Epithelial cell of prostate (primary cell): ENCODE data around the gene ITCH.
"Not testable (repeated sequence)": the region's sequence is repeated elsewhere in the genome, so short reads cannot be mapped to it uniquely, and the experiment has no call there.

ENCODE experiments used
- DNase-seq: peaks from one replicate; pipeline ENCODE4 v3.0.0-alpha.2; 2011; ENCODE audit warnings: low read depth, low spot score
- H3K27ac ChIP-seq: fragments of 450-650 bp; 2 replicates; pipeline ENCODE4 v1.5.1; 2017; ENCODE audit warnings: mild to moderate bottlenecking

Gene ITCH

GRCh38 chr20:34405942-34406341, 42.9 kb downstream of the ITCH start:
- DNase-seq, H3K27ac ChIP-seq: not testable (repeated sequence)

GRCh38 chr20:34407962-34408474, 44.9 kb downstream of the ITCH start:
- DNase-seq, result no peak
- H3K27ac ChIP-seq, result no peak overlapping the region

DNA sequence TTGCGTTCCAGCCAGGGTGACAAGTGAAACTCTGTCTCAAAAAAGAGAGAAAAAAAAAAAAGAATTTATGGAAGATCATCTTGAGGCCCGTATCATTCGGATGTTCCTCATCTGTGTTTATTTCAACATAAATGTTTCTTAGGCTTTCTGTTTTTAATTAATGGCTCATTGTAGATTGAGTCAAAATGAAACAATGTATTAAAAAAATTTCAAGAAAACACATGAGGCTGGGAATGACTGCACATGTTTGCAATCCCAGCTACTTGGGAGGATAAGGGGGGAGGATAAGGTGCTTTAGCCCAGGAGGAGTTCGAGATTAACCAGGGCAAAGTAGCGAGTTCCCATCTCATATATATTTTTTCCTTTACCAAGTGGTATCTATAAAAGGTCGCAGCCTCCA, 47.3 kb downstream of the ITCH start:
- no peak for DNase-seq

DNA sequence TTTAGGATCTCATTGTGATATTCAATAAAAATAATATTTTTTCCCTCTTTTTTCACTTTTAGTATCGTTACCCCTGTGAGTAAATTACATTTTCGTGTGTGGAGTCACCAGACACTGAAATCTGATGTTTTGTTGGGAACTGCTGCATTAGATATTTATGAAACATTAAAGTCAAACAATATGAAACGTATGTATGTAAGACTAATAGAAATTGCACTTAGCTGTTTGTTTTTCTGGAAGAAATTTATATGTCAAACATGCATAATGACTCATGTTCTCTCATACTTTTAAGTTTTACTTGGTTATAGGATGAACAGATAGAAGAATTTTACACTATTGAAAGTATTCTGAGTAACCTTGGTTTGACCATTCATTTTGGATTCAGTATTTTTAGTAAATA, 49.4 kb downstream of the ITCH start:
- H3K27ac ChIP-seq, result peak overlapping the region; percentile 0
- no peak for DNase-seq

More for the DNA sequence above, 47.3 kb downstream of the ITCH start:
- H3K27ac ChIP-seq, result no peak overlapping the region

DNA sequence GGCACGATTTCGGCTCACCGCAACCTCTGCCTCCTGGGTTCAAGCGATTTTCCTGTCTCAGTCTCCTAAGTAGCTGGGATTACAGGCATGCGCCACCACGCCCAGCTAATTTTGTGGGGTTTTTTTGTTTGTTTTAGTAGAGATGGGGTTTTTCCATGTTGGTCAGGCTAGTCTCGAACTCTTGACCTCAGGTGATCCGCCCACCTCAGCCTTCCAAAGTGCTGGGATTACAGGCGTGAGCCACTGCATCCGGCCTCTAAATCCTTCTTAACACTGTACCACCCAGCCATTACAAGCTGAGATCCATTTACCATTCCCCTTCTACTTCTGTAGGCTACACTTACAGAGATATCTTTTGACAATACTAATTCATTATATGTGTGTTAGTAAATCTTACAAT, 51.5 kb downstream of the ITCH start:
- peak overlapping the region; percentile 62 for H3K27ac ChIP-seq
- DNase-seq, result not testable (repeated sequence)

DNA sequence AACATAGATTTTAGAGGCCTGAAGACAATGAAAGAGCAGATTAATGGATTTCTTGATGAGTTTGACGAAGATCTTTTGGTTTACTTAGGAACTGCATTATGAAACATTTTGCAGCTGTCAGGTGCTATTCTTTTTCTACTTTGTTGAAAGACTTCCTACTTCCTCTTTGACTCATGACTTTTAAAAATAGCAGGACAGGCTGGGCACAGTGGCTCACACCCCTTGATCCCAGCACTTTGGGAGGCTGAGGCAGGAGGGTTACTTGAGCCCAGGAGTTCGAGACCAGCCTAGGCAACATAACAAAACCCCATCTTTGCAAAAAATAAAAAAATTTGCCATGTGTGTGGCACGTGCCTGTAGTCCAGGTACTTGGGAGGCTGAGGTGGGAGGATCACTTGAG, 52.0 kb downstream of the ITCH start:
- peak overlapping the region; percentile 62 for H3K27ac ChIP-seq
- peak; percentile 8 for DNase-seq

DNA sequence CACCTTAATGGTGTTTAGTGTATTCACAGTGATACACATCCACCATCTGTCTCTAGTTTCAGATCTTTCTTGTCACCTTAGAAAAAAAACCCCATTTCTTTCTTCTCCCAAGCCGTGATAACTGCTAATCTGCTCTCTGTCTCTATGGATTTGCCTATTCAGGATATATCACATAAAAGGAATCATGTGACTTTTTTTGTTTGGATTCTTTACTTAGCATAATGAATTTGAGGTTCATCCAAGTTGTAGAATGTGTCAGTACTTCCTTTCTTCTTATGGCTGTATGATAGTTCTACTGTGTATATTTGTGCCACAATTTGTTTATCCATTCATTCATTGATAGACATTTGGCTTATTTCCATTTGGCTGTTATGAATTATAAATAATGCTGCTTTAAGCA, 57.1 kb downstream of the ITCH start:
- no peak overlapping the region for H3K27ac ChIP-seq
- no peak for DNase-seq

- H3K27ac ChIP-seq, result no peak overlapping the region
- DNase-seq, result no peak
Observed at GRCh38 chr20:34420975-34421374, 57.9 kb downstream of the ITCH start.

DNA sequence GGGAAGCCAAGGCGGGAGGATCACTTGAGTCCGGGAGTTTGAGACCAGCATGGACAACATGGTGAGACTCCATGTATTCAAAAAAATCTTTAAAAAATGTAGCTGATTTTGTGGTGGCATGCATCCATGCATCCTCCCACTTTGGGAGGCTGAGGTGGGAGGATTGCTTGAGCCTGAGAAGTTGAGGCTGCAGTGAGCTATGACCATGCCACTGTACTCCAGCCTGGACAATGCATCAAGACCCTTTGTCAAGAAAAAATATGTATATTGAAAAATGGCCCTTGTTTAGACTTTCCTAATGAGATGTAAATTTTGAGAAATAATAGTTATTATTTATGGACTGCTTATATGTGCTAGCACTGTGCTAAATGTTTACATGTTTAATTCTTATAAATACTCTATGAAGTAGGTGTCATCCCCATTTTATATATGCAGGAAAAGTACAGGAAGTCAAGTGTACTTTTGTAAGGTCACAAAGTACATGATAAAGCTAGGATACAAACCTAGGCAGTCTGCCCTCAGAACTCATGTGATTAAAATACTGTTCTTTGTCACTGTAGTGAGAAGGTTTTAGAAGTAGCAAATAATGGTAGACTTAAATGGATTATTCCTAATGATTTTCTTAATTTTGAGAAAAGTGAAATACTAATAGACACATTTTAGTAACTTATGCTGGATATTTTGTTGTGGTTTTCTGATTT, 58.8 kb downstream of the ITCH start:
- no peak overlapping the region for H3K27ac ChIP-seq
- no peak for DNase-seq

DNA sequence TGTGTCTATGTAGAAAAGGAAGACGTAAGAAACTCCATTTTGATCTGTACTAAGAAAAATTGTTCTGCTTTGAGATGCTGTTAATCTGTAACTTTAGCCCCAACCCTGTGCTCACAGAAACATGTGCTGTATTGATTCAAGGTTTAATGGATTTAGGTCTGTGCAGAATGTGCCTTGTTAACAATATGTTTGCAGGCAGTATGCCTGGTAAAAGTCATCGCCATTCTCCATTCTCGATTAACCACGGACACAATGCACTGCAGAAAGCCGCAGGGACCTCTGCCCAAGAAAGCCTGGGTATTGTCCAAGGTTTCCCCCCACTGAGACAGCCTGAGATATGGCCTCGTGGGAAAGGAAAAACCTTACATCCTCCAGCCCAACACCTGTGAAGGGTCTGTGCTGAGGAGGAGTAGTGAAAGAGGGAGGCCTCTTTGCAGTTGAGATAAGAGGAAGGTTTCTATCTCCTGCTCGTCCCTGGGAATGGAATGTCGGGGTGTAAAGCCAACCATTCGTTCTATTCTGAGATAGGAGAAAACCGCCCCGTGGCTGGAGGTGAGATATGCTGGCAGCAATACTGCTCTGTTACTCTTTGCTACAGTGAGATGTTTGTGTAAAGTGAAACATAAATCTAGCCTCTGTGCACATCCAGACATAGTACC, 62.1 kb downstream of the ITCH start:
- H3K27ac ChIP-seq, DNase-seq: not testable (repeated sequence)

DNA sequence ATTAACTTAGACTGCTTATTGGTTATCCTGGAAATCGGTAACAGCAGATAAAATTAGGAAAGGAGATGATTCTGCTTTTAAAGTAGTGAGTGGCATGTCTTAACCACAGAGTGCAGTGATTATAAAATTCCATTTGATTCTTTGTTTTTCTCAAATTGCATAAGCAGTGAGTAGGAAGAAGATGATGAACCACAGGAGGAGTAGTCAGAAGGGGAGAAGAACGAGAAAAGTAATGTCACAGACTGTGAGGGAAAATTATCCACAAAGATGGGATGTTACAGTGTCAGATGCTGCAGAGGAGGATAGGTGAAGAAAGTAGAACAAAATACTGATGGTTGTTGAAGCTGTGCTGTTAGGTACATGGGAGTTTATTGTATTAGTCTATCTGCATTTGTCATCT, 63.0 kb downstream of the ITCH start:
- no peak for DNase-seq
- H3K27ac ChIP-seq, result no peak overlapping the region

DNA sequence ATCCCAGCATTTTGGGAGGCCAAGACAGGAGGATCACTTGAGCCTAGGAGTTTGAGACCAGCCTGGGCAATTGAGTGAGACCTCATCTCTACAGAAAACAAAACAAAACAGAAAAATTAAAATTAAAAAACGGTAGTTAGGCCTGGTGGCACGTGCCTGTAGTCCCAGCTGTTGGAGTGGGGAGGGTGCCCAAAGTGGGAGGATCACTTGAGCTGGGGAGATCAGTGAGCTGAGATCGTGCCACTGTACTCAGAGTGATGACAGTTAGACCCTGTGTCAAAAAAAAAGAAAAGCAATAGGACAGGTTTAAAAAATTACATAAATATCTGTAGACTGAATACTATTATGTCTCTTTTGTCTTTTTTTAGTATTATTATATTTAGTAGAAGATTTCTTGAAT, 64.3 kb downstream of the ITCH start:
- no peak overlapping the region for H3K27ac ChIP-seq
- DNase-seq, result no peak

- DNase-seq, result no peak
- no peak overlapping the region for H3K27ac ChIP-seq
Observed at GRCh38 chr20:34427784-34428183, 64.7 kb downstream of the ITCH start.

DNA sequence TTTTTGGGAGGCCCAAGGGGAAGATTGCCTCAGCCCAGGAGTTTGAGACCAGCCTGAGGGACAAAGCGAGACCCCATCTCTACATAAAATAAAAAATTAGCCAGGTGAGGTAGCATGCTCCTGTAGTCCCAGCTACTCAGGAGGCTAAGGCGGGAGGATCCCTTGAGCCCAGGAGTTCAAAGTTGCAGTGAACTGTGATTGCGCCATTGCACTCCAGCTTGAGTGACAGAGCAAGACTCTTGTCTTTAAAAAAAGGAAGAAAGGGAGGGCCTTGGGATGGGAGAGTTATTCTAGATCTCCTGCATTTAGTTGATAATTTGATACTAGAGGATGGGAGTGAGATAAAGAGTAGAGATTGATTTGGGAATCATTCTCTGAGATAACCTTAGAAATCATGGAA, 68.1 kb downstream of the ITCH start:
- H3K27ac ChIP-seq, result no peak overlapping the region
- no peak for DNase-seq

- H3K27ac ChIP-seq, DNase-seq: not testable (repeated sequence)
Observed at GRCh38 chr20:34432663-34433062, 69.6 kb downstream of the ITCH start.

GRCh38 chr20:34433391-34433790, 70.3 kb downstream of the ITCH start:
- no peak for DNase-seq
- no peak overlapping the region for H3K27ac ChIP-seq

GRCh38 chr20:34435589-34435988, 72.5 kb downstream of the ITCH start:
- H3K27ac ChIP-seq, result no peak overlapping the region
- DNase-seq, result no peak

- H3K27ac ChIP-seq, result no peak overlapping the region
- DNase-seq, result no peak
Observed at GRCh38 chr20:34437330-34437986, 74.4 kb downstream of the ITCH start.

- DNase-seq, result no peak
- H3K27ac ChIP-seq, result no peak overlapping the region
Observed at GRCh38 chr20:34439168-34439567, 76.1 kb downstream of the ITCH start.

DNA sequence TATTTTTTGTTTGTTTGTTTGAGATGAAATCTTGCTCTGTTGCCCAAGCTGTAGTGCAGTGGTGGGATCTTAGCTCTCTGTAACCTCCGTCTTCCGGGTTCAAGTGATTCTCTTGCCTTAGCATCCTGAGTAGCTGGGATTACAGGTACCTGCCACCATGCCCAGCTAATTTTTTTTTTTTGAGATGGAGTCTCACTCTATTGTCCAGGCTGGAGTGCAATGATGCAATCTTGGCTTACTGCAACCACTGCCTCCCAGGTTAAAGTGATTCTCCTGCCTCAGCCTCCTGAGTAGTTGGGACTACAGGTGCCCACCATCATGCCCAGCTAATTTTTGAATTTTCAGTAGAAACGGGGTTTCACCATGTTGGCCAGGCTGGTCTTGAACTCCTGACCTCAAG, 78.3 kb downstream of the ITCH start:
- H3K27ac ChIP-seq, DNase-seq: not testable (repeated sequence)

GRCh38 chr20:34443546-34443945, 80.5 kb downstream of the ITCH start:
- DNase-seq, result no peak
- no peak overlapping the region for H3K27ac ChIP-seq
